Smooth muscle cell (in vitro differentiated cells): ENCODE measurements around the gene PHACTR3. TPM values are rescaled to one million over a fixed set of nuclear protein-coding genes. Genes with fewer than 3 reads are reported as not detected.

Experiments used
- DNase-seq: peaks from one replicate; lab custom pipeline; 2025; ENCODE audit not compliant: unreplicated experiment; lab: John Stamatoyannopoulos, UW
- H2AFZ ChIP-seq: fragments of 200-600 bp; sonication (generic); 2 replicates; pipeline ENCODE4 v1.6.0; 2016; ENCODE audit warnings: antibody characterized with exemption, low read depth, mild to moderate bottlenecking
- H3F3A ChIP-seq: fragments of 200-600 bp; sonication (generic); 2 replicates; pipeline ENCODE4 v1.6.0; 2017; ENCODE audit warnings: antibody characterized with exemption, low read depth
- H3K27ac ChIP-seq: fragments of 200-600 bp; sonication (generic); 2 replicates; pipeline ENCODE4 v1.5.1; 2016; ENCODE audit warnings: low read depth, mild to moderate bottlenecking
- H3K27me3 ChIP-seq: fragments of 200-600 bp; sonication (generic); 2 replicates; pipeline ENCODE4 v1.6.1; 2016; ENCODE audit warnings: low read depth, mild to moderate bottlenecking
- H3K36me3 ChIP-seq: fragments of 200-600 bp; sonication (generic); 2 replicates; pipeline ENCODE4 v1.5.1; 2016; ENCODE audit warnings: low read depth
- H3K4me1 ChIP-seq: fragments of 200-600 bp; sonication (generic); 2 replicates; pipeline ENCODE4 v1.5.1; 2016; ENCODE audit warnings: low read depth
- H3K4me2 ChIP-seq: fragments of 200-600 bp; sonication (generic); 2 replicates; pipeline ENCODE4 v1.6.0; 2016; ENCODE audit warnings: mild to moderate bottlenecking
- H3K4me3 ChIP-seq: fragments of 200-600 bp; sonication (generic); 2 replicates; pipeline ENCODE4 v1.5.1; 2016; ENCODE audit warnings: mild to moderate bottlenecking
- H3K79me2 ChIP-seq: fragments of 200-600 bp; sonication (generic); 2 replicates; pipeline ENCODE4 v1.6.0; 2016; ENCODE audit warnings: low read depth, mild to moderate bottlenecking
- H3K9ac ChIP-seq: fragments of 200-600 bp; sonication (generic); 2 replicates; pipeline ENCODE4 v1.6.0; 2016; ENCODE audit warnings: low read depth
- H3K9me3 ChIP-seq: fragments of 200-600 bp; sonication (generic); replicated peaks from 2 replicates; pipeline ENCODE4 v1.5.1; 2016; ENCODE audit warnings: low read depth
- H4K20me1 ChIP-seq: fragments of 200-600 bp; sonication (generic); 2 replicates; pipeline ENCODE4 v1.6.0; 2016; ENCODE audit warnings: low read depth
- CTCF ChIP-seq: fragments of 200-600 bp; sonication (generic); IDR thresholded peaks from 2 replicates; pipeline ENCODE4 v1.5.1; 2017; ENCODE audit warnings: borderline replicate concordance, mild to moderate bottlenecking, antibody characterized with exemption; ENCODE audit not compliant: insufficient read depth, poor library complexity, severe bottlenecking
- WGBS: methylation state at CpG from one replicate; pipeline ENCODE4 v1.1.7; 2016; ENCODE audit warnings: low lambda C conversion rate; 5-methylcytosine and 5-hydroxymethylcytosine counted together
- polyA plus RNA-seq: library from polyadenylated mRNA; unstranded; fragments of >200 nt; fragmentation: Nextera tagmentation; extraction: Ambion mirVana; gene quantifications from 2 replicates; pipeline ENCODE4 v1.2.1, GENCODE V29; 2016
- total RNA-seq: library from RNA; depleted of rRNA; stranded (reverse); fragments of >200 nt; gene quantifications from 2 replicates; pipeline ENCODE4 v1.2.3, GENCODE V29; 2014

Gene PHACTR3
- total and polyA plus RNA-seq, 2 experiments from 2014 or later: 0.76 to 2.6 TPM

GRCh38 chr20:59569305-59569704 lies 35.0 kb upstream of the PHACTR3 start:
- DNase-seq: no peak
- no peak overlapping the region for H3K27ac ChIP-seq

GRCh38 chr20:59571151-59571550 lies 33.2 kb upstream of the PHACTR3 start:
- Histone ChIP-seq H3K27ac (no peak overlapping the region), H3F3A (no peaks in the 10 kb centered on the region), H3K4me2 (no peak overlapping the region), H3K79me2 (no peaks in the 10 kb centered on the region), H4K20me1 (no peaks in the 10 kb centered on the region), H3K9ac (no peak overlapping the region), H2AFZ (no peak overlapping the region), H3K36me3 (no peaks in the 10 kb centered on the region), H3K9me3 (no peaks in the 10 kb centered on the region), H3K4me1 (peaks cover 3% of the 10 kb centered on the region), H3K27me3 (peaks cover 44% of the 10 kb centered on the region), H3K4me3 (no peak overlapping the region)
- TF ChIP-seq CTCF: no peak
- WGBS: 58% methylated on average over 7 of the region's 7 CpGs
- DNase-seq: no peak

More at GRCh38 chr20:59569305-59569704, 35.0 kb upstream of the PHACTR3 start:
- Histone ChIP-seq H3K4me2 (no peak overlapping the region), H2AFZ (no peak overlapping the region), H4K20me1 (no peaks in the 10 kb centered on the region), H3K36me3 (no peaks in the 10 kb centered on the region), H3K9ac (no peak overlapping the region), H3K9me3 (no peaks in the 10 kb centered on the region), H3K79me2 (no peaks in the 10 kb centered on the region), H3F3A (no peaks in the 10 kb centered on the region), H3K4me1 (peaks cover 3% of the 10 kb centered on the region), H3K27me3 (peaks cover 31% of the 10 kb centered on the region), H3K4me3 (no peak overlapping the region)
- no peak for TF ChIP-seq CTCF
- 77% methylated on average over 3 of the region's 4 CpGs for WGBS

- Histone ChIP-seq H4K20me1 (no peaks in the 10 kb centered on the region), H3K27me3 (peaks cover 49% of the 10 kb centered on the region), H2AFZ (peak overlapping the region; percentile 93), H3F3A (no peaks in the 10 kb centered on the region), H3K36me3 (no peaks in the 10 kb centered on the region), H3K4me2 (peak overlapping the region; percentile 97), H3K27ac (no peak overlapping the region), H3K4me1 (peaks cover 3% of the 10 kb centered on the region), H3K9ac (peak overlapping the region; percentile 39), H3K79me2 (no peaks in the 10 kb centered on the region), H3K4me3 (peak overlapping the region; percentile 60), H3K9me3 (no peaks in the 10 kb centered on the region)
- peak; percentile 94 for TF ChIP-seq CTCF
- DNase-seq: peak; percentile 33
- WGBS: 12% methylated on average over 28 of the region's 28 CpGs
Measured at GRCh38 chr20:59571551-59572314, 32.6 kb upstream of the PHACTR3 start.

- Histone ChIP-seq H3K79me2 (no peaks in the 10 kb centered on the region), H3K4me1 (peaks cover 3% of the 10 kb centered on the region), H3K4me3 (no peak overlapping the region), H3K27ac (no peak overlapping the region), H3F3A (no peaks in the 10 kb centered on the region), H3K36me3 (no peaks in the 10 kb centered on the region), H2AFZ (no peak overlapping the region), H3K9ac (no peak overlapping the region), H3K27me3 (peaks cover 55% of the 10 kb centered on the region), H3K4me2 (no peak overlapping the region), H4K20me1 (no peaks in the 10 kb centered on the region), H3K9me3 (no peaks in the 10 kb centered on the region)
- TF ChIP-seq CTCF: no peak
- 90% methylated on average over 4 of the region's 4 CpGs for whole genome bisulfite sequencing
- no peak for DNase-seq
Measured at GRCh38 chr20:59572515-59572914, 31.8 kb upstream of the PHACTR3 start.
